ENCODE data around the gene AK4. TPM values are rescaled to one million over a fixed set of nuclear protein-coding genes. Genes with fewer than 3 reads are reported as not detected.
A peak's percentile ranks its signal among the peaks of the same experiment; 100 is the strongest.

Gene AK4
- total and polyA plus RNA-seq, 2 experiments from 2014 or later: 61.5 to 76.1 TPM

- Histone ChIP-seq H3K79me2 (peaks cover 3% of the 10 kb centered on the region), H2AFZ (no peak overlapping the region)
These were observed 59.3 kb downstream of the AK4 start for GRCh38 chr1:65207317-65207716.

DNA sequence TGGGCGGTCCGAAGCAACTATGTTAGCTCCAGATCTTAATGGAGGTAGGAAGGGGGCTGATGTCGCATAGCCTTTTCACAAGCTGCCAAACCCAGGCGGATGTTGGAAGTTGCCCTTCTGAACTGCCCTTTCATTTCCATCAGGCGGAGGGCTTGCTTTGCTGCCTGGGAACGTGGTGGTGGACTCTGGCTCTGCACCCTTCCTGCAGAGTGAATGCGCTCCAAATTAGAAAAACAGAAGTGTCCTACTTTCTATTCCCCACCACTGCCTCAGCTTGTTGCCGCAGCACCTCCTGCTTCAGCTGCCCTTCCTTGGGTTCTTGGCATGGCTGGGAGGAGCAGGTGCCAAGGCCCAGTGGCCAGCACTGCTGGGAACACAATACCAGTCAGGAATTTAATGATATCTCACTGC, 60.6 kb downstream of the AK4 start:
- Histone ChIP-seq H4K20me1 (ENCODE audit: insufficient read depth, poor library complexity, severe bottlenecking) (peaks cover 3% of the 10 kb centered on the region), H3K4me1 (ENCODE audit: insufficient read depth) (peaks cover 5% of the 10 kb centered on the region), H3K36me3 (replicated peaks; ENCODE audit: insufficient read depth, low read depth) (no peaks in the 10 kb centered on the region), H3K27ac (no peak overlapping the region), H3K9me3 (ENCODE audit: low read depth) (no peaks in the 10 kb centered on the region), H3K4me2 (no peak overlapping the region), H3K27me3 (no peaks in the 10 kb centered on the region), H2AFZ (no peak overlapping the region), H3K79me2 (peaks cover 6% of the 10 kb centered on the region), H3K9me2 (replicated peaks; ENCODE audit: insufficient read depth) (no peaks in the 10 kb centered on the region), H3K4me3 (no peak overlapping the region)
- TF ChIP-seq, protein P1, sequence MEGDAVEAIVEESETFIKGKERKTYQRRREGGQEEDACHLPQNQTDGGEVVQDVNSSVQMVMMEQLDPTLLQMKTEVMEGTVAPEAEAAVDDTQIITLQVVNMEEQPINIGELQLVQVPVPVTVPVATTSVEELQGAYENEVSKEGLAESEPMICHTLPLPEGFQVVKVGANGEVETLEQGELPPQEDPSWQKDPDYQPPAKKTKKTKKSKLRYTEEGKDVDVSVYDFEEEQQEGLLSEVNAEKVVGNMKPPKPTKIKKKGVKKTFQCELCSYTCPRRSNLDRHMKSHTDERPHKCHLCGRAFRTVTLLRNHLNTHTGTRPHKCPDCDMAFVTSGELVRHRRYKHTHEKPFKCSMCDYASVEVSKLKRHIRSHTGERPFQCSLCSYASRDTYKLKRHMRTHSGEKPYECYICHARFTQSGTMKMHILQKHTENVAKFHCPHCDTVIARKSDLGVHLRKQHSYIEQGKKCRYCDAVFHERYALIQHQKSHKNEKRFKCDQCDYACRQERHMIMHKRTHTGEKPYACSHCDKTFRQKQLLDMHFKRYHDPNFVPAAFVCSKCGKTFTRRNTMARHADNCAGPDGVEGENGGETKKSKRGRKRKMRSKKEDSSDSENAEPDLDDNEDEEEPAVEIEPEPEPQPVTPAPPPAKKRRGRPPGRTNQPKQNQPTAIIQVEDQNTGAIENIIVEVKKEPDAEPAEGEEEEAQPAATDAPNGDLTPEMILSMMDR (IDR thresholded peaks at IDR 0.05; ENCODE audit: poor library complexity): no peak
- no peak for TF ChIP-seq EZH2 (IDR thresholded peaks at IDR 0.05; ENCODE audit: borderline replicate concordance)
- TF ChIP-seq EZH2phosphoT487 (IDR thresholded peaks at IDR 0.05; ENCODE audit: low read depth, severe bottlenecking, unreplicated experiment): no peak
- whole genome bisulfite sequencing (ENCODE audit: low lambda C conversion rate, missing lambda C conversion rate): 93% methylated on average over 8 of the region's 8 CpGs
- DNase-seq (ENCODE audit: low spot score): peak; percentile 12

More at GRCh38 chr1:65207317-65207716, 59.3 kb downstream of the AK4 start:
- WGBS (ENCODE audit: low lambda C conversion rate, missing lambda C conversion rate): 83% methylated on average over 4 of the region's 4 CpGs
- Histone ChIP-seq H3K27me3 (no peaks in the 10 kb centered on the region), H3K9me2 (replicated peaks; ENCODE audit: insufficient read depth) (no peaks in the 10 kb centered on the region), H3K36me3 (replicated peaks; ENCODE audit: insufficient read depth, low read depth) (no peaks in the 10 kb centered on the region), H3K27ac (no peak overlapping the region), H3K4me3 (no peak overlapping the region), H3K9me3 (ENCODE audit: low read depth) (no peaks in the 10 kb centered on the region), H3K4me1 (ENCODE audit: insufficient read depth) (peaks cover 5% of the 10 kb centered on the region), H4K20me1 (ENCODE audit: insufficient read depth, poor library complexity, severe bottlenecking) (no peaks in the 10 kb centered on the region), H3K4me2 (no peak overlapping the region)
- TF ChIP-seq EZH2phosphoT487 (IDR thresholded peaks at IDR 0.05; ENCODE audit: low read depth, severe bottlenecking, unreplicated experiment) (no peak), EZH2 (IDR thresholded peaks at IDR 0.05; ENCODE audit: borderline replicate concordance) (no peak)
- TF ChIP-seq, protein P1 (IDR thresholded peaks at IDR 0.05; ENCODE audit: poor library complexity): no peak
- no peak for DNase-seq (ENCODE audit: low spot score)

- TF ChIP-seq, protein P1 (IDR thresholded peaks at IDR 0.05; ENCODE audit: poor library complexity): peak; percentile 68
- TF ChIP-seq EZH2phosphoT487 (IDR thresholded peaks at IDR 0.05; ENCODE audit: low read depth, severe bottlenecking, unreplicated experiment): no peak
- TF ChIP-seq EZH2 (IDR thresholded peaks at IDR 0.05; ENCODE audit: borderline replicate concordance): no peak
- peaks cover 3% of the 10 kb centered on the region for H4K20me1 ChIP-seq (ENCODE audit: insufficient read depth, poor library complexity, severe bottlenecking)
These were observed 61.2 kb downstream of the AK4 start for GRCh38 chr1:65209005-65209885.

More at GRCh38 chr1:65209005-65209885, 61.2 kb downstream of the AK4 start:
- Histone ChIP-seq H3K79me2 (peaks cover 6% of the 10 kb centered on the region), H3K4me2 (no peak overlapping the region), H3K27me3 (no peaks in the 10 kb centered on the region), H3K9me2 (replicated peaks; ENCODE audit: insufficient read depth) (no peaks in the 10 kb centered on the region), H3K27ac (no peak overlapping the region), H3K4me3 (no peak overlapping the region), H2AFZ (no peak overlapping the region), H3K9me3 (ENCODE audit: low read depth) (no peaks in the 10 kb centered on the region), H3K4me1 (ENCODE audit: insufficient read depth) (peaks cover 5% of the 10 kb centered on the region), H3K36me3 (replicated peaks; ENCODE audit: insufficient read depth, low read depth) (no peaks in the 10 kb centered on the region)
- peak; percentile 55 for DNase-seq (ENCODE audit: low spot score)
- 49% methylated on average over 6 of the region's 6 CpGs for WGBS (ENCODE audit: low lambda C conversion rate, missing lambda C conversion rate)
